HEK293T (cell line): Measurements from ENCODE around the gene MAPK8IP3.

Experiments used
- ELF4 ChIP-seq: fragments of 450-650 bp; IDR thresholded peaks from 2 replicates; pipeline ENCODE4 v1.6.1; 2017; ENCODE audit warnings: antibody characterized with exemption
- ZNF384 ChIP-seq: fragments of 450-650 bp; IDR thresholded peaks from 2 replicates; pipeline ENCODE4 v1.6.1; 2016

GRCh38 chr16:1690810-1691209 lies 15.2 kb upstream of the MAPK8IP3 start:
- no peak for TF ChIP-seq ZNF384
- no peak for TF ChIP-seq ELF4
